PC-9 (cell line): ENCODE results near the gene KIAA0232. TPM values are rescaled to one million over a fixed set of nuclear protein-coding genes. Genes with fewer than 3 reads are reported as not detected.

ENCODE experiments used
- BruUV-seq: library from RNA; stranded (reverse); fragments of 400-500 nt; replicated peaks from 2 replicates; lab custom pipeline; 2021; lab: Mats Ljungman, UMichigan
- CTCF ChIA-PET: fragments of 300-600 bp; sonication (Branson Sonifier 250); formaldehyde crosslinking; loops from one replicate; lab custom pipeline; 2022; ENCODE audit warnings: antibody characterized with exemption; lab: Charles Lee
- POLR2A ChIA-PET: fragments of 300-600 bp; sonication (Branson Sonifier 250); formaldehyde crosslinking; loops from one replicate; lab custom pipeline; 2022; ENCODE audit warnings: antibody characterized with exemption; ENCODE audit not compliant: unreplicated experiment; lab: Charles Lee
- DNase-seq, 2 experiments: peaks; one replicate each; pipeline versions ENCODE4 v3.0.0 to v3.0.0-alpha.2; 2015 to 2022; ENCODE audit warnings: mixed read lengths in 1 of 2
- H2AFZ ChIP-seq: fragments of 200-600 bp; sonication (generic); 2 replicates; pipeline ENCODE4 v1.8.1; 2017; ENCODE audit warnings: antibody characterized with exemption
- H3F3A ChIP-seq: fragments of 200-600 bp; sonication (generic); 2 replicates; pipeline ENCODE4 v1.8.1; 2017; ENCODE audit warnings: antibody characterized with exemption, mild to moderate bottlenecking, low read depth; ENCODE audit not compliant: insufficient read depth
- H3K27ac ChIP-seq: fragments of 200-600 bp; sonication (generic); 2 replicates; pipeline ENCODE4 v1.6.1; 2016; ENCODE audit warnings: mixed run types
- H3K27me3 ChIP-seq: fragments of 200-600 bp; sonication (generic); 2 replicates; pipeline ENCODE4 v1.6.1; 2016; ENCODE audit warnings: low read depth, mixed run types; ENCODE audit not compliant: insufficient read depth
- H3K36me3 ChIP-seq: fragments of 200-600 bp; sonication (generic); 2 replicates; pipeline ENCODE4 v1.6.1; 2016; ENCODE audit warnings: low read depth, mixed run types
- H3K4me1 ChIP-seq: fragments of 200-600 bp; sonication (generic); replicated peaks from 2 replicates; pipeline ENCODE4 v1.6.1; 2016; ENCODE audit warnings: mixed run types; ENCODE audit not compliant: insufficient read depth
- H3K4me2 ChIP-seq: fragments of 200-600 bp; sonication (generic); 2 replicates; pipeline ENCODE4 v1.6.1; 2017; ENCODE audit warnings: mixed run types
- H3K4me3 ChIP-seq: fragments of 200-600 bp; sonication (generic); 2 replicates; pipeline ENCODE4 v1.6.1; 2016; ENCODE audit warnings: mixed run types
- H3K79me2 ChIP-seq: fragments of 200-600 bp; sonication (generic); 2 replicates; pipeline ENCODE4 v1.6.1; 2017; ENCODE audit warnings: low read depth, mixed run types
- H3K9me2 ChIP-seq: fragments of 200-600 bp; sonication (generic); 2 replicates; pipeline ENCODE4 v1.8.1; 2017; ENCODE audit warnings: mild to moderate bottlenecking; ENCODE audit not compliant: insufficient read depth
- H3K9me3 ChIP-seq: fragments of 200-600 bp; sonication (generic); 2 replicates; pipeline ENCODE4 v1.8.1; 2016; ENCODE audit warnings: low read depth; ENCODE audit not compliant: insufficient read depth
- H4K20me1 ChIP-seq: fragments of 200-600 bp; sonication (generic); 2 replicates; pipeline ENCODE4 v1.8.1; 2017; ENCODE audit not compliant: insufficient read depth
- EZH2 ChIP-seq: fragments of 200-600 bp; sonication (generic); IDR thresholded peaks from 2 replicates; pipeline ENCODE4 v1.8.0; 2017; ENCODE audit warnings: antibody characterized with exemption, low read depth
- intact Hi-C: fragments of 100-400 bp; cut with micrococcal nuclease; formaldehyde crosslinking; loops from one replicate; pipeline ENCODE4 v1.10.0; 2022; ENCODE audit not compliant: unreplicated experiment
- total RNA-seq: library from RNA; stranded (reverse); gene quantifications from 2 replicates; pipeline ENCODE4 v1.2.3, GENCODE V29; 2021
- TF ChIP-seq, protein P1 (sequence below): fragments of 200-600 bp; sonication (generic); conservative IDR thresholded peaks from 2 replicates; pipeline ENCODE4 v1.6.1; 2017; ENCODE audit warnings: mixed run types, antibody characterized with exemption, mild to moderate bottlenecking, moderate library complexity

KIAA0232 gene
- total RNA-seq, 1 experiment from 2014 or later: 24.7 TPM

DNA sequence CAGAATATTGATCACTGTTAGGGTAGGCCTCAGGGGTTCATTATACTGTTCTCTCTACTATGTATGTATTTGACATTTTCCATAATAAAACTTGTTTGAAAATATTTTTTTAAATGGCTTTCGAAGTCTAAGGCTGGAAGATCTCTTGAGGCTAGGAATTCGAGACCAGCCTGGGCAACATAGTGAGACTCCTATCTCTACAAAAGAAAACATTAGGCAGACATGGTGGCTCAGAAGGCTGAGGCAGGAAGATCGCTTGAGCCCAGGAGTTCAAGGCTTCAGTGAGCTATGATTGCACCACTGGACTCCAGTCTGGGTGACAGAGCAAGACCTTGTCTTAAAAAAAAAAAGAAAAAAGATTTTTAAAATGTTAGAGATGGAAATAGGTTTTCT, 111.6 kb downstream of the KIAA0232 start:
- no peaks in the 10 kb centered on the region for H3K27me3 ChIP-seq
- no peaks in the 10 kb centered on the region for H4K20me1 ChIP-seq
- TF ChIP-seq, protein P1, sequence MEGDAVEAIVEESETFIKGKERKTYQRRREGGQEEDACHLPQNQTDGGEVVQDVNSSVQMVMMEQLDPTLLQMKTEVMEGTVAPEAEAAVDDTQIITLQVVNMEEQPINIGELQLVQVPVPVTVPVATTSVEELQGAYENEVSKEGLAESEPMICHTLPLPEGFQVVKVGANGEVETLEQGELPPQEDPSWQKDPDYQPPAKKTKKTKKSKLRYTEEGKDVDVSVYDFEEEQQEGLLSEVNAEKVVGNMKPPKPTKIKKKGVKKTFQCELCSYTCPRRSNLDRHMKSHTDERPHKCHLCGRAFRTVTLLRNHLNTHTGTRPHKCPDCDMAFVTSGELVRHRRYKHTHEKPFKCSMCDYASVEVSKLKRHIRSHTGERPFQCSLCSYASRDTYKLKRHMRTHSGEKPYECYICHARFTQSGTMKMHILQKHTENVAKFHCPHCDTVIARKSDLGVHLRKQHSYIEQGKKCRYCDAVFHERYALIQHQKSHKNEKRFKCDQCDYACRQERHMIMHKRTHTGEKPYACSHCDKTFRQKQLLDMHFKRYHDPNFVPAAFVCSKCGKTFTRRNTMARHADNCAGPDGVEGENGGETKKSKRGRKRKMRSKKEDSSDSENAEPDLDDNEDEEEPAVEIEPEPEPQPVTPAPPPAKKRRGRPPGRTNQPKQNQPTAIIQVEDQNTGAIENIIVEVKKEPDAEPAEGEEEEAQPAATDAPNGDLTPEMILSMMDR: no peak
- TF ChIP-seq EZH2: no peak
- ChIA-PET POLR2A (no interaction called here), CTCF (interaction anchor here (0.6 kb wide), 1 partner anchor 149 kb away, joined by 3 read pairs; a partner anchor contains a TSS)
- no peak for DNase-seq
- H3K9me3 ChIP-seq: no peaks in the 10 kb centered on the region
- no peak overlapping the region for H3K27ac ChIP-seq
- H3K36me3 ChIP-seq: no peaks in the 10 kb centered on the region
- H3K9me2 ChIP-seq: no peaks in the 10 kb centered on the region
- no peak overlapping the region for H3K4me2 ChIP-seq
- intact Hi-C loops: no loop called here
- no peaks in the 10 kb centered on the region for H3F3A ChIP-seq
- no TSS peak for BruUV-seq
- no peaks in the 10 kb centered on the region for H3K79me2 ChIP-seq
- H3K4me1 ChIP-seq: no peaks in the 10 kb centered on the region
- no peak overlapping the region for H2AFZ ChIP-seq
- no peak overlapping the region for H3K4me3 ChIP-seq

GRCh38 chr4:6894528-6895498, 112.3 kb downstream of the KIAA0232 start:
- H3K9me2 ChIP-seq: no peaks in the 10 kb centered on the region
- H3K27me3 ChIP-seq: no peaks in the 10 kb centered on the region
- H3K36me3 ChIP-seq: no peaks in the 10 kb centered on the region
- intact Hi-C loops: no loop called here
- no peak overlapping the region for H3K27ac ChIP-seq
- no peaks in the 10 kb centered on the region for H4K20me1 ChIP-seq
- DNase-seq: no peak
- H3K79me2 ChIP-seq: no peaks in the 10 kb centered on the region
- H3K4me2 ChIP-seq: no peak overlapping the region
- CTCF ChIA-PET: no interaction called here
- POLR2A ChIA-PET: no interaction called here
- no peak overlapping the region for H2AFZ ChIP-seq
- no peaks in the 10 kb centered on the region for H3F3A ChIP-seq
- no peaks in the 10 kb centered on the region for H3K4me1 ChIP-seq
- no peaks in the 10 kb centered on the region for H3K9me3 ChIP-seq
- H3K4me3 ChIP-seq: no peak overlapping the region
- TF ChIP-seq EZH2: no peak
- TF ChIP-seq, protein P1: no peak
- no TSS peak for BruUV-seq

GRCh38 chr4:6896035-6896434, 113.5 kb downstream of the KIAA0232 start:
- H3K4me3 ChIP-seq: no peak overlapping the region
- no peaks in the 10 kb centered on the region for H3K36me3 ChIP-seq
- no peak overlapping the region for H3K27ac ChIP-seq
- POLR2A ChIA-PET: no interaction called here
- H3K4me1 ChIP-seq: no peaks in the 10 kb centered on the region
- no peaks in the 10 kb centered on the region for H3F3A ChIP-seq
- H2AFZ ChIP-seq: no peak overlapping the region
- H3K4me2 ChIP-seq: no peak overlapping the region
- TF ChIP-seq, protein P1: no peak
- no peak for TF ChIP-seq EZH2
- DNase-seq: no peak
- no peaks in the 10 kb centered on the region for H3K9me3 ChIP-seq
- no peaks in the 10 kb centered on the region for H3K9me2 ChIP-seq
- no peaks in the 10 kb centered on the region for H3K79me2 ChIP-seq
- intact Hi-C loops: no loop called here
- no TSS peak for BruUV-seq
- no peaks in the 10 kb centered on the region for H3K27me3 ChIP-seq
- no peaks in the 10 kb centered on the region for H4K20me1 ChIP-seq
- CTCF ChIA-PET: no interaction called here
